HG02970 (cell line): ENCODE measurements around the gene SNX10.

Experiments
- ATAC-seq: cut with Tn5 transposase; IDR thresholded peaks from one replicate; pipeline ENCODE4 v1.9.1; 2021; ENCODE audit warnings: mild to moderate bottlenecking, moderate library complexity, moderate number of reproducible peaks; ENCODE audit not compliant: unreplicated experiment, low FRiP score

SNX10 gene

DNA sequence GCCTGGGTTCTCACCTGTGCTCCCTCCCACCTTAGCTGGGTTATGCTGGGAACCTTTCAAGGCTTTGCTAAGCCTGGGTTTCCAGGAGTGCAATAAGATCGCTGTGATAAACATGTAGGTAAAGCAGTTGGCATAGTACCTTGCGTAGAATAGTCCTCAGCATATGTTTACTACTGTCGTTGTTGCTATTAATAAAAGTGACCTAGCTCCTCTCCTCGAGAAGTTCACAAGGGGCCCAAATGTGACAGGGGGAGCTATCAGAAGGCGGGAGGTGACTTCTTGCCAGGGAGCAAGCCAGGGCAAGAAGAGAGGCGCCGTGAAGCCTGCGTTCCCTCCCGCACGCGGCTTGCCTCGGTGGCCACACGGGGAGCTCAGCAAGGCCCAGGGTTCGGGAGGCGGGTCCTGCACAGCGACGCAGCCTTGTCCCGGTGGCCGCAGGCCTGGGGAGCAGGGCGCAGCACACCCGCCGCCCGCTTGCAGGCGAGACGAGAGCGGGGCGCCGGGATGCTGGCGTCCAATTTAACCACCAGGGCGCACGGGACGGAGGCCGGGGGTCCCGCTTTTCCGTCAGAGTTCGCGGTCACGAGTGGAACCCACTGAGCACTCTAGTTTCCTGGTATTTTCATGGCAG is 106.2 kb downstream of the SNX10 start:
- peak; percentile 27 for ATAC-seq

DNA sequence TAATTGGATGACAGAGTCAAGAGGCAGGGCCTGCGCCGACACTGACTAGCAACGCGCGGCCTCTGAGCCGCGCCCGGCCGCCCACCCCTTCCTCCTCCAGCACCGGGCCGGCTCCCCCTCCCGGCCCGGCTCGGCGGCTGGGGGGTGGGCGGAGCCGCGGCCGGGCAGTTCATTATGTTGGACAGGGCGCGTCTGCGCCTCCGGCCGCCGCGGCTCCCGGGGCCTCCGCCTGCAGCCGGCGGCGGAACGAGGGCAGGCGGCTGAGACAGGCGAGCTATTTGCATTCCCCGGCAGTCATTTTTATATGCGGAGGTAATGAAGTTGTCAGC is 106.7 kb downstream of the SNX10 start:
- peak; percentile 62 for ATAC-seq

DNA sequence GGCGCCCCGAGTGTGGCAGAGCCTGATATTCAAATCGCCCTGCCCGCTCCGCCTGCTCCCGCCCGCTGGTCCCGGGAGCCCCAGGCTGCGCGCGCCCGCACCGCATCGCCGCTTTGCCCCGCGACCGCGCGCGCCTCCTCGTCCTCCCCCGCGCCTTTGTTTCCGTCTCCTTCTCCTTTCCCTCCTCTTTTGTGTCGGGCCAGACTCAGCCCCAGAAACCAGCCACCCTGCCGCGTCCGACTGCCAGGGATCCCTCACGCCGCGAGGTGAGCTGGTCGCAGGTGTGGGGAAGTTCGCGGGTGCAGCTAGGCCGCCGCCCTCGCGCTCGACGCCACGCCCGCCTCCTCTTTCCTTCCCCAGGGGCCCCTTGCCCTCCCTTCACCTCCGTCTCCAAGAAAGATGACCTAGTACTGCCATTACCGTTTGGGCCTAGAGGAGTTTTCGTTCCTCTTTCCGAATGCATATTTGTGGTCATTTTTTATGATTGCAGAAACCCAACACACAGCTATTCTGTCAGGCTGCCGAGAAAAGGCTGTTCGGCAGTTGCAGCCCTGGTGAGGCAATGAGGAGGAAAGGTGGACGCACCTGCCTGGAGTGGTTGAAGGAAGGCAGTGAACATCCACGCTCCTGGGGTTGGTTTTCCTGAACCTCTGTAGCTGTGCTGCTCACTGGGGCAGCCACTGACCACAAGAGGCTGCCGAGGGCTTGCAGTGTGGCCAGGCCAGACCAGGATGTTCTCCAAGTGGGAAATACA is 107.3 kb downstream of the SNX10 start:
- peak; percentile 75 for ATAC-seq

DNA sequence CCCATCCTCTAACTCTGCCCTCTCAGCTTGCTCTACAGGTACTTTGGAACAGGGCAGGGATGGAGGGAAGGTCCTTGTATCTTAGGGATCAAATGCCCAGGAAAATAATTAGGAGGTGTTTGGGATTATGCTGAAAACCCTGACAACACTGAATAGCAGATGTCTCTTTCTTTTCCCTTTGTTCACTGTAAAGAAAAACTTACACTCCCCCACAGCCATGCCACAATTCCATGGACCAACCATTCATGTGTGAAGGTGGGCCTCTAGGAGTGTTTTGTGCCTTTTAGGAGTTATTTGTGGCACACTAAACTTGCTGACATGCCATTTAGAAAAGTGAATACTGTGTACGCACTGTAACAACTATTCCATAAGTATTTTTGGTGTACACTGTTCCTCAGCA is 108.1 kb downstream of the SNX10 start:
- ATAC-seq, result no peak

DNA sequence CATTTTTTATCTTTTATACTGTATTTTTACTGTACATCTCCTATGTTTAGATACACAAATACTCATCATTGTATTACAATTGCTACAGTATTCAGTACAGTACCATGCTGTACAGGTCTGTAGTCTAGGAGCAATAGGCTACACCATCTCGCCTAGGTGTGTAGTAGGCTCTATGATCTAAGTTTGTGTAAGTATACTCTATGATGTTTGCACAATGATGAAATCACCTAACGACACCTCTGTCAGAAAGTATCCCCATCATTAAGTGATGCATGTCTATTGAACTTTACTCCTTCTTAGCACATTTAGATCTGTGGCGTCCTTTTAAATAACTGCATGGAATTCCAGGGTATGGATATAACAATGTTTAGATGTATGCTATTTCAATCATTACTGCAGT is 112.0 kb downstream of the SNX10 start:
- no peak for ATAC-seq

DNA sequence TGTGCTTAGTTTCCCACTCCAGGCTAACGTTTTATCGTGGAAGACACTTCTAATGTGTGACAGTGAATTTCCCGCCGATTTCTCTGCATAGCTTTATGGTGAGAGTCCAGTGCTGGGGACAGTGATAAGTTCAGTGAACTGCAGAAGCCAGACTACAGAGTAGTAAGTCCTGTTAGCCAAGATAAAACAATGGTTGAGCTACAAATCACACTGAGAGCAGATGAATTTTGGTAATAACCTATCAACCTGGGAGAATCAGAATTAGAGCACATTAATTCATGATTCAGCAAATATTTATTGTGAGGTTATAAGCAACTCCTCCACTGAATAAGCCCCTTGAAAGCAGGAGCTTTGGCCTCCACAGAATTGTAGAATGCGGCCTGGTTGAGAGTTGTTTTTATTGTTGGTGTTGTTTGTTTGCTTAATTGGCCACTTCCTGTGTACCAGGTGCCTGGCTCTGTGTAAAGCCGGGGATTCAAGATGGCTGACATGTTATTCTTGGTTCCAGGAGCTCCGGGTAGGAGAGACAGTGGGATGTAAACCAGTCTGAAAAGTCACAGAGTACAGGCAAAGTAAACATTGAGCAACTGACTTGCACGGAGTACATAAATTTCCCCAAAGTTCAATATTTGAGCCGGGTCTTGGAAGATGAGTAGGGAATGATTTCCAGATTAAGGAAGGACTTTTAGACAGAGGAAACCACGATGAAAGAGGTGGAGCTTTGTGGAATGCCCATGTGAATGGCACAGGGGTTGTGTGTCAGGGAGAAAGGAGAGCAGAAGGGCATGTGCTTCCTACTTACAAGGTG is 112.7 kb downstream of the SNX10 start:
- no peak for ATAC-seq

DNA sequence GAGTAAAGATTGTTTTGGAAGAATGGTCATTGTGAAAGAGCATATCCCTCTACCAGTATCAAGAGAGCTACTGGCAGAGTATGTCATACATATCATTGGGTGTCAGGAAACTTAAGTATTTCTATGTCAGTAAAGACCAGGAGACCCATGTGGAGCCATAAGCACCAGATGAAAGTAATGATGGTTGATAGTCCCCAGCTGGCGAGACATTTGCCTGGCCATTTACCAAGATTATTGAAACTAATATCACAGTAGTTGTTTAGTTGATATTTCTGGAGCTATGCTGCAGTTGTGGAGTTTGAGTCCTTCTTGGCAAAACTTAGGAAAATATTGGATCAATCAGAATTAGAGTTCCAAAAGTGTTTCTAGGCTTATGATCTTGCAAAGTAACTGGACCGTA is 114.8 kb downstream of the SNX10 start:
- no peak for ATAC-seq

DNA sequence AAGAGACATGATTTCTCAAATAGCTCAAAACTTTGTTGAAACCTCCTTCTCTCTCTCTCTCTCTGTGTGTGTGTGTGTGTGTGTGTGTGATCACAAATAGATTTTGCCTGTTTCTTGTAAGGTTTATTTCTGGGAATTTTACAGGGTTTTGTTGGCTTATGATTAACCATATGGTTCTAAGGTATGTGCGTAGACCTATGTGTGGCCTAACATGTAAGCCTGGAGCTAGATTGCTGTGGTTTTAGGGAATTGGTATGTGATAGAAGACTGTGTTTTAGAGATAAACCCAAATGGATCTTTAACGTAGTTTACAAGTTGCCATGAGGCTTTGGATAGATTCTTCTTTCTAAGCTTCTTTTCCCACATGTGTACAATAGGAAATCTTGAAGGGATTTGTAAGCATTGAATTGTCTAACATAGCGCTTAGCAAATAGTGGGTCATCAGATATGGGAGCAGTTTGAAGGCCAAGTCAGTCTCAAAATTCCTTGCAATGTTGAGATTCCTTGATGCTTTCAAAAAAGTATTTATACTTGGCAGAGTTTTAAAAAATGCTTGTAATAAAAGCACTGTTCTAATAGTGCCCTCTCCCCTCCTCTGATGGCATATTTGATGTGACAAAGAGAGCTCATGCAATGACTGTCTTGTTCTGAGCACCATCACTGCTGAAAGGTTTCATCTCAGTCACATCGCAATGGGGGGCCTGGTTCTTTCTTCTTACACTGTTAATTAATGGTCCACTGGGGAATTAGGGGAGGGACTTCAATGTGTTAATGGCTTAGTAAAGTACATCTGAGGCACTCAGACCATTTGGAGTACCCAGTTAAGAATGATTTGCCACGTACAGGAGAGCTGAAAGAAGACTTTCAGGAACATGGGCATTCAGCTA is 118.2 kb downstream of the SNX10 start:
- no peak for ATAC-seq

DNA sequence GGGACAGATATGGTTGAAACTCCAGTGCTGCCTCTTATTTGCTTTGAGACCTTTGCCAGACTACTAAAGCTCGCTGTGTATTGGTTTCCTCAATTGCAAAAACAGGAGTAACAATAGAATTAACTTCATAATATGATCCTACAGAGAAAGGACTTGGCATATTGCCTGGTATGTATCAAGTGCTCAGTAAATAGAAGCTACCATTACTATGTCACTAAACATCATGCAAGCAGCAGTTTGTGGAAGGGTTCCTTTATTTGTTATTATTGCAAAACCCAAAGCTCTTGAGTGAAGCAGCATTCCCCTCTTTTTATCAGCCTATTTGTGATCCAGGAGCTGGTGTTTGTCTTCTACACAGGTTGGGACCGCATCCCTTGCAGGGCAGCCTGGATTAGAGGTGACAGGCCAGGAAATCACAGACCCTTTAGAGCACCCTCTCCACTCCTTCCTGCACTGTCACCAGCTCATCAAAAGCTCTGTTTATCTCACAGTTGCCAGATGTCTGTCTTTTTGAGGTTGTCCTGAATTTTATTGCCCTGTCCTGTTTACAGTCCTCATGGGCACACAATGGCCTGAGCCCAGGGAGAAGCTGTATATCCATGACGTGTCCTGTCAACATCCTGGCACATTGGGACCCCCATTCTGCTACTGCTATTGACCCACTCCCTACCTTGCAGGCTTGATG is 121.5 kb downstream of the SNX10 start:
- no peak for ATAC-seq

DNA sequence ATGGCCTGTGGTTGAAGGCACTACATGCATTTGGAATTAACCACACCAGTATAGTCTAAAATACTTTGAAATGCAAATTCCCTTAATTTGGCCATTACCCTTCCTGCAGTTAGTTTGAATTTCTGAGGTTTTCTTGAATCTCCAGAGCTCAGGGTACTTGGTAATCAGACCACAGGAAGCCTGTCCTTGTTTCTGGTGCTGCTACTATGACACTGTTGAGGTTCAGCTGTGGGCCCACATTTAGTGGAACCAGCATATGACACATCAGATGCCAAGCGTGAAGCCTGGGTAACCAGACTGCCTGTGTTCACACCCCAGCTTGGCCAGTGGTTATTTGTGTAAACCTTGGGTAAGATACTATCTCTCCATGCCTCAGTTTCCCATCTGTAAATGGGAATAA is 124.3 kb downstream of the SNX10 start:
- ATAC-seq, result no peak

DNA sequence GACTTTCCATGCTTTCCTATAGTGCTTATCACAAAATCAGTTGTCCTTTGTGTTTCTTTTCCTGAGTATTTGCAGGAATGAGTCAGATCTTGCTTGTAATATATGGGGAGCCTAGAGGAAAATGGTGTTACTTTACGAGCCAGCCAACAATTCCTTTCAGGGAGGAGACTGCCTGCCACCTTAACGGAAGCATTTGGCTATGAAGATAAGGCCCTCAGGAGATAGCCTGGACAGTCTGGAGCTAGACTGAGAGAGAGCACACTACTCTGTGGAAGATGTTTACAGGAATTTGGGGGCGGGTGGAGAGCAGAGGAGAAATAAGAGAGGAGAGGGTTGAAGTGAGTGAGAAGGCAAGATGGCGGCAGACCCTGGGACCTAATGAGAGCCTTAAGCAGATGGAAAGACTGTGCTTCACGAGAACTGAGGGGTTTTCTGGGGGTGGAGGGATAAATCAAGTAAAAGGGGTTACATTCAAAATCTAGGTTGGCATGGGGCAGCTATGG is 126.3 kb downstream of the SNX10 start:
- ATAC-seq, result no peak

DNA sequence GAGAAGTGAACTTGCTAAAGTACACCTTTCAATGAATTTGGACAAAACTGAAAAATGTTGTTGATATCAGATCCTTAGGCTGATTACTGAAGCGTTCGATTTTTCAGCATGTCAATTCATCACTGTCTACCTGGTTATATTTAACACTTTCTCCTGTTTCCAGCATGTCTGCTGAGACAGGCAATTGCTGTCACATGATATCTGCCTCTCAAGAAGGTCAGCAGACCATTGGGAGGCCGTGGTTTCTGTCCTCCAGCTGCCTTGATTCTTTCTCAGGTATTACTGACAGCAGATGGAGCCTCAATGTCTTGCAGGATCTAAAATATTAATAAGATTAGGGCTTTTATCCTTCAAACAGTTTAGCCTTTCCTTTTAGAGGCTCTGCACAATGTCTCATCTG is 127.5 kb downstream of the SNX10 start:
- no peak for ATAC-seq

DNA sequence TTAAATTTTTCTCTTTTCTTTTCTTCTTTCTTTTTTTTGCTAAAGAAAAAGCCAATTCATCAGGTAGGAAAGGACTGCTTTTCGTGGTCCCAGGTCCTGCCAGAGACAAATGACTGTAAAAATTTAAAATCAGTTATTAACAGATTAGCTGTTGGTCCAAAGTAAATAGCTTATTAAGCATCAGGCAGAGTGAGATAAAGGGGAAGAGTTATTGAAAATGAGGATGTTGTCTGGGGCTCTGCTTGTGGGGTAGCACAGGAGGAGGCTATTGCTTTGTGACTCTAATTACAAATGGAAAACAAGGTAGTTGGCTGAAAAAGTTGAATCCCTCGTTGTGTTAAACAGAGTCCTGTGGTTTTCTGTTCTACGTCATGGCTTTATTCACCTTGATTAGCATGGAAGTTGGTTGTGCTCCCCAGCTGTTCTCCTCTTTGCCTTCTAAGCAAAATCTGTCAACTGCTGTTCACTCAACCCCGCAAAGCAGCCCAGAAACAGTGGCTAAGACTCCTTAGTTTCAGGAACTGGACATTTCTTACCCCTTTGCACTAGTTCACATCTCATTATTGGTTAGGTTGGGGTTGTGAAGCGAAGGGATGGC is 128.9 kb downstream of the SNX10 start:
- ATAC-seq, result no peak

DNA sequence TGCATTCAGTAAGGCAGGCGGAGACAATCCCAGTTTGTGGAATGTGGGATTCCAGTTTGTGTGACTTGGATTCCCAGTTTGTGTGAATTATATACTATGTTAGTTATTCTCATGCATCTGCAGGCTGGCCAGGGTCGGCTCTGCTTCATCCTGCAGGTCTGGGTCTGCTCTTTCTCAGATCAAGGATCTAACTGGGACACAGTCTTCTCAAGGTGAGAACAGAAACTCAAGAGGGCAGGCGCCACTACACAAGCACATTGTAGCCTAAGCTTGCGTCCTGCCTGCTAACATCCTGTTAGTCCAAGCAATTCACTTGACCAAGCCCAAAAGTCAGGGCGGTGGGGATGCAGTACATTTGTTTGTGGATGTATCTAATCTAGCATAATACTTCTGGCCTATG is 131.1 kb downstream of the SNX10 start:
- ATAC-seq, result no peak

DNA sequence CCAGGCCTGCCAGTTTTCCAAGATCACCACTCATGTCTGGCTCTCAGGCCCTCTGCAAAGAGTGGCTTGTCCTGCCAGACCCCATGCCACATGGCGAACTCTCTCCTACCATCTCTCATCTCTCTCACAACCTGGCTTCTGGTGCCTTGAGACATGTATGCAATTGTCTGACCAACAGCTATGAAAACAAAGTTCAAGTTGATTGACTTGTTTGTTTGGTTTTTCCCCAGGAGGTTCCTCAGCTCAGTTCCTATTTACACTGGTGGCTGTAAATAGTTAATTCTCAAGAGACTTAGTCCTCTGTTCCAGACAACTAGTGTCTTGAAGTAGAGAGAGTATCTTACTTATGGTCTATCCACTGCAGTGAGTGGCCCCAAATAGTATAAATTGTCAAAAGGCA is 131.8 kb downstream of the SNX10 start:
- ATAC-seq, result no peak
